ENCODE data around the gene ZIC4. TPM values are rescaled to one million over a fixed set of nuclear protein-coding genes. Genes with fewer than 3 reads are reported as not detected.

The ZIC4 gene
- total and polyA plus RNA-seq, 2 of the 8 experiments (the other 6 are each of a cell fraction or from before 2014, with no cell fraction given): 0.03 to 0.13 TPM

DNA sequence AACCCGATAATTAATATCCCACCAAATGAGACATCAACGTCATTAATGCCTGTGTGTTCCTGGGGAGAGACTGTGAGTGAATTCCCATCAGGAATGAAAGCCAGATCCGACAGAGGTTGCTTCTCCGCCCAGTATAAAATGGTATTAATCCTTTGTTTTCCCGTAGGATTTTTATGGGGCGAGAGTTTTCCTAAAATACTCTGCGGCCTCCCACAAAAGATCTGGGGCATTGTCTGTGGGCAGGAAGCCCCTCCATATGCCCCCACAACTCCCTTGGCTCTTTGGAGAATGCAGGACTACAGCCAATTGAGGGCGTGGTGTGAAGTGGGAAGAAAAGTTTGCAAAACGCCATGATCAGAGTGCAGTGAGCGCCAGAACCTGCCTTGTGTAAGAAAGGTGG, 26.7 kb downstream of the ZIC4 start (continued):
- TF ChIP-seq, protein P1, sequence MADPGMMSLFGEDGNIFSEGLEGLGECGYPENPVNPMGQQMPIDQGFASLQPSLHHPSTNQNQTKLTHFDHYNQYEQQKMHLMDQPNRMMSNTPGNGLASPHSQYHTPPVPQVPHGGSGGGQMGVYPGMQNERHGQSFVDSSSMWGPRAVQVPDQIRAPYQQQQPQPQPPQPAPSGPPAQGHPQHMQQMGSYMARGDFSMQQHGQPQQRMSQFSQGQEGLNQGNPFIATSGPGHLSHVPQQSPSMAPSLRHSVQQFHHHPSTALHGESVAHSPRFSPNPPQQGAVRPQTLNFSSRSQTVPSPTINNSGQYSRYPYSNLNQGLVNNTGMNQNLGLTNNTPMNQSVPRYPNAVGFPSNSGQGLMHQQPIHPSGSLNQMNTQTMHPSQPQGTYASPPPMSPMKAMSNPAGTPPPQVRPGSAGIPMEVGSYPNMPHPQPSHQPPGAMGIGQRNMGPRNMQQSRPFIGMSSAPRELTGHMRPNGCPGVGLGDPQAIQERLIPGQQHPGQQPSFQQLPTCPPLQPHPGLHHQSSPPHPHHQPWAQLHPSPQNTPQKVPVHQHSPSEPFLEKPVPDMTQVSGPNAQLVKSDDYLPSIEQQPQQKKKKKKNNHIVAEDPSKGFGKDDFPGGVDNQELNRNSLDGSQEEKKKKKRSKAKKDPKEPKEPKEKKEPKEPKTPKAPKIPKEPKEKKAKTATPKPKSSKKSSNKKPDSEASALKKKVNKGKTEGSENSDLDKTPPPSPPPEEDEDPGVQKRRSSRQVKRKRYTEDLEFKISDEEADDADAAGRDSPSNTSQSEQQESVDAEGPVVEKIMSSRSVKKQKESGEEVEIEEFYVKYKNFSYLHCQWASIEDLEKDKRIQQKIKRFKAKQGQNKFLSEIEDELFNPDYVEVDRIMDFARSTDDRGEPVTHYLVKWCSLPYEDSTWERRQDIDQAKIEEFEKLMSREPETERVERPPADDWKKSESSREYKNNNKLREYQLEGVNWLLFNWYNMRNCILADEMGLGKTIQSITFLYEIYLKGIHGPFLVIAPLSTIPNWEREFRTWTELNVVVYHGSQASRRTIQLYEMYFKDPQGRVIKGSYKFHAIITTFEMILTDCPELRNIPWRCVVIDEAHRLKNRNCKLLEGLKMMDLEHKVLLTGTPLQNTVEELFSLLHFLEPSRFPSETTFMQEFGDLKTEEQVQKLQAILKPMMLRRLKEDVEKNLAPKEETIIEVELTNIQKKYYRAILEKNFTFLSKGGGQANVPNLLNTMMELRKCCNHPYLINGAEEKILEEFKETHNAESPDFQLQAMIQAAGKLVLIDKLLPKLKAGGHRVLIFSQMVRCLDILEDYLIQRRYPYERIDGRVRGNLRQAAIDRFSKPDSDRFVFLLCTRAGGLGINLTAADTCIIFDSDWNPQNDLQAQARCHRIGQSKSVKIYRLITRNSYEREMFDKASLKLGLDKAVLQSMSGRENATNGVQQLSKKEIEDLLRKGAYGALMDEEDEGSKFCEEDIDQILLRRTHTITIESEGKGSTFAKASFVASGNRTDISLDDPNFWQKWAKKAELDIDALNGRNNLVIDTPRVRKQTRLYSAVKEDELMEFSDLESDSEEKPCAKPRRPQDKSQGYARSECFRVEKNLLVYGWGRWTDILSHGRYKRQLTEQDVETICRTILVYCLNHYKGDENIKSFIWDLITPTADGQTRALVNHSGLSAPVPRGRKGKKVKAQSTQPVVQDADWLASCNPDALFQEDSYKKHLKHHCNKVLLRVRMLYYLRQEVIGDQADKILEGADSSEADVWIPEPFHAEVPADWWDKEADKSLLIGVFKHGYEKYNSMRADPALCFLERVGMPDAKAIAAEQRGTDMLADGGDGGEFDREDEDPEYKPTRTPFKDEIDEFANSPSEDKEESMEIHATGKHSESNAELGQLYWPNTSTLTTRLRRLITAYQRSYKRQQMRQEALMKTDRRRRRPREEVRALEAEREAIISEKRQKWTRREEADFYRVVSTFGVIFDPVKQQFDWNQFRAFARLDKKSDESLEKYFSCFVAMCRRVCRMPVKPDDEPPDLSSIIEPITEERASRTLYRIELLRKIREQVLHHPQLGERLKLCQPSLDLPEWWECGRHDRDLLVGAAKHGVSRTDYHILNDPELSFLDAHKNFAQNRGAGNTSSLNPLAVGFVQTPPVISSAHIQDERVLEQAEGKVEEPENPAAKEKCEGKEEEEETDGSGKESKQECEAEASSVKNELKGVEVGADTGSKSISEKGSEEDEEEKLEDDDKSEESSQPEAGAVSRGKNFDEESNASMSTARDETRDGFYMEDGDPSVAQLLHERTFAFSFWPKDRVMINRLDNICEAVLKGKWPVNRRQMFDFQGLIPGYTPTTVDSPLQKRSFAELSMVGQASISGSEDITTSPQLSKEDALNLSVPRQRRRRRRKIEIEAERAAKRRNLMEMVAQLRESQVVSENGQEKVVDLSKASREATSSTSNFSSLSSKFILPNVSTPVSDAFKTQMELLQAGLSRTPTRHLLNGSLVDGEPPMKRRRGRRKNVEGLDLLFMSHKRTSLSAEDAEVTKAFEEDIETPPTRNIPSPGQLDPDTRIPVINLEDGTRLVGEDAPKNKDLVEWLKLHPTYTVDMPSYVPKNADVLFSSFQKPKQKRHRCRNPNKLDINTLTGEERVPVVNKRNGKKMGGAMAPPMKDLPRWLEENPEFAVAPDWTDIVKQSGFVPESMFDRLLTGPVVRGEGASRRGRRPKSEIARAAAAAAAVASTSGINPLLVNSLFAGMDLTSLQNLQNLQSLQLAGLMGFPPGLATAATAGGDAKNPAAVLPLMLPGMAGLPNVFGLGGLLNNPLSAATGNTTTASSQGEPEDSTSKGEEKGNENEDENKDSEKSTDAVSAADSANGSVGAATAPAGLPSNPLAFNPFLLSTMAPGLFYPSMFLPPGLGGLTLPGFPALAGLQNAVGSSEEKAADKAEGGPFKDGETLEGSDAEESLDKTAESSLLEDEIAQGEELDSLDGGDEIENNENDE (IDR thresholded peaks at IDR 0.05; ENCODE audit: insufficient replicate concordance, low read length): no peak

Measured in H1 (cell line).